ENCODE data around the gene CALCOCO2.
"Not testable (repeated sequence)": the region's sequence is repeated elsewhere in the genome, so short reads cannot be mapped to it uniquely, and the experiment has no call there.

Gene CALCOCO2, protein sequence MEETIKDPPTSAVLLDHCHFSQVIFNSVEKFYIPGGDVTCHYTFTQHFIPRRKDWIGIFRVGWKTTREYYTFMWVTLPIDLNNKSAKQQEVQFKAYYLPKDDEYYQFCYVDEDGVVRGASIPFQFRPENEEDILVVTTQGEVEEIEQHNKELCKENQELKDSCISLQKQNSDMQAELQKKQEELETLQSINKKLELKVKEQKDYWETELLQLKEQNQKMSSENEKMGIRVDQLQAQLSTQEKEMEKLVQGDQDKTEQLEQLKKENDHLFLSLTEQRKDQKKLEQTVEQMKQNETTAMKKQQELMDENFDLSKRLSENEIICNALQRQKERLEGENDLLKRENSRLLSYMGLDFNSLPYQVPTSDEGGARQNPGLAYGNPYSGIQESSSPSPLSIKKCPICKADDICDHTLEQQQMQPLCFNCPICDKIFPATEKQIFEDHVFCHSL

GRCh38 chr17:48830840-48831548, at the start of gene CALCOCO2:
TSS of gene CALCOCO2 (plus strand) at chr17:48831035. CDS start at chr17:48841708, 10,673 bp downstream.
- Histone ChIP-seq H3K4me1 (ENCODE audit: control insufficient read depth in 1 of 2, insufficient read depth in 2 of 2, low read length in 2 of 2) (peaks cover 27 to 37% of the 10 kb centered on the region in 2 donors), H3K36me3 (ENCODE audit: control insufficient read depth in 1 of 2, insufficient read depth in 2 of 2, low read length in 2 of 2) (peaks cover 0 to 3% of the 10 kb centered on the region in 2 donors), H3K9me3 (ENCODE audit: control insufficient read depth in 1 of 2, low read length in 2 of 2) (no peaks in the 10 kb centered on the region), H3K4me3 (ENCODE audit: low read depth in 1 of 2, low read length in 2 of 2) (peak within 1 kb of the TSS; percentile 80 to 86), H3K9ac (ENCODE audit: low read depth in 1 of 2, low read length in 2 of 2) (peak within 1 kb of the TSS; percentile 90 to 98), H3K27ac (ENCODE audit: low read depth, low read length) (peak within 1 kb of the TSS; percentile 97), H3K27me3 (ENCODE audit: control insufficient read depth in 1 of 2, insufficient read depth in 2 of 2, low read length in 2 of 2) (no peaks in the 10 kb centered on the region)

GRCh38 chr17:48787828-48788227, 43.0 kb upstream of the CALCOCO2 start:
- no peaks in the 10 kb centered on the region for H3K9me3 ChIP-seq (ENCODE audit: control insufficient read depth in 1 of 2, low read length in 2 of 2)
- peaks cover 0 to 4% of the 10 kb centered on the region in 2 donors for H3K36me3 ChIP-seq (ENCODE audit: control insufficient read depth in 1 of 2, insufficient read depth in 2 of 2, low read length in 2 of 2)
- H3K27ac ChIP-seq (ENCODE audit: low read depth, low read length) = no peak overlapping the region
- H3K4me3 ChIP-seq (ENCODE audit: low read depth in 1 of 2, low read length in 2 of 2) = no peak overlapping the region
- H3K4me1 ChIP-seq (ENCODE audit: control insufficient read depth in 1 of 2, insufficient read depth in 2 of 2, low read length in 2 of 2) = peaks cover 22 to 25% of the 10 kb centered on the region in 2 donors
- H3K27me3 ChIP-seq (ENCODE audit: control insufficient read depth in 1 of 2, insufficient read depth in 2 of 2, low read length in 2 of 2) = no peaks in the 10 kb centered on the region
- H3K9ac ChIP-seq (ENCODE audit: low read depth in 1 of 2, low read length in 2 of 2) = no peak overlapping the region

- Histone ChIP-seq H3K4me3 (ENCODE audit: low read depth in 1 of 2, low read length in 2 of 2) (peak overlapping the region in 1 of 2 donors; percentile 27), H3K36me3 (ENCODE audit: control insufficient read depth in 1 of 2, insufficient read depth in 2 of 2, low read length in 2 of 2) (peaks cover 0 to 3% of the 10 kb centered on the region in 2 donors), H3K9me3 (ENCODE audit: control insufficient read depth in 1 of 2, low read length in 2 of 2) (no peaks in the 10 kb centered on the region), H3K4me1 (ENCODE audit: control insufficient read depth in 1 of 2, insufficient read depth in 2 of 2, low read length in 2 of 2) (peaks cover 34 to 45% of the 10 kb centered on the region in 2 donors), H3K27me3 (ENCODE audit: control insufficient read depth in 1 of 2, insufficient read depth in 2 of 2, low read length in 2 of 2) (no peaks in the 10 kb centered on the region), H3K27ac (ENCODE audit: low read depth, low read length) (no peak overlapping the region), H3K9ac (ENCODE audit: low read depth in 1 of 2, low read length in 2 of 2) (no peak overlapping the region)
Observed at GRCh38 chr17:48790607-48791127, 40.2 kb upstream of the CALCOCO2 start.

- Histone ChIP-seq H3K4me3 (ENCODE audit: low read depth in 1 of 2, low read length in 2 of 2) (peak overlapping the region; percentile 26 to 41), H3K9ac (ENCODE audit: low read depth in 1 of 2, low read length in 2 of 2) (peak overlapping the region in 1 of 2 donors; percentile 37), H3K27ac (ENCODE audit: low read depth, low read length) (no peak overlapping the region), H3K36me3 (ENCODE audit: control insufficient read depth in 1 of 2, insufficient read depth in 2 of 2, low read length in 2 of 2) (no peaks in the 10 kb centered on the region), H3K4me1 (ENCODE audit: control insufficient read depth in 1 of 2, insufficient read depth in 2 of 2, low read length in 2 of 2) (peaks cover 40 to 52% of the 10 kb centered on the region in 2 donors), H3K27me3 (ENCODE audit: control insufficient read depth in 1 of 2, insufficient read depth in 2 of 2, low read length in 2 of 2) (no peaks in the 10 kb centered on the region), H3K9me3 (ENCODE audit: control insufficient read depth in 1 of 2, low read length in 2 of 2) (no peaks in the 10 kb centered on the region)
Observed at GRCh38 chr17:48791128-48792032, 39.5 kb upstream of the CALCOCO2 start.

DNA sequence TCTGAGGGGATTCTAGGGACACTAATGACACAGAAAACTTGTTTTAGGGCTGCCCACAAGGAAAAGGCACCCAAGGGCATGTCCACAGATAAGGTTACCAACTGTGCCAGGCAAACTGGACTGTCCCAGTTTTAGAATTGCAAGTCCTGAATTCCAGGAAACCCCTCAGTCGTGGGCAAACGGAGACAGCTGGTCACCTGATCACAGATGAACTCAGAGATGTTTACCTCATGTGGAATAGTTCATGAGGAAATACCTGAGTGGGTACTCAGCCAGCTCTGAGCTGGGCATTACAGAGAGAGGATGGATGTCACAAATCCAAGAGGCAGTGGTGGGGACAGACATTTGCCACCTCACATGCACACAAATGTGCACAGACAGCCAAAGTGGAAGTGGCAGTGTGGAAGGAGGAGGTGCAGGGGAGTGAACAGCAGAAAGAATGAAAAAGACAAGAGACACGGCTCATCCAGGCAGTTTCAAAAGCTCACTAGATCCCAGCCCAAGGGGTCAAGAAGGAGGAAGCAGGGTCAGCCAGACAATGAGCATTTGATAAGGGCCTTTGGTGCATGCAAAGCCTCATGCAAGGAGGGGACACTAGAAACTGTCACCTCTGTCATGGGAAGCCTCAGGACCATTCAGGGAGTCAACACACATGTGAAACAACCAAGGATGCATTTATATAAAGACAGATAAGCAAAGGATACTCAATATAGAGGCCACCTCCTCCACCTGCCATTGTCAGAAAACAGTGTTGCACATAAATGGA, 38.6 kb upstream of the CALCOCO2 start:
- peak overlapping the region in 1 of 2 donors; percentile 41 for H3K4me3 ChIP-seq (ENCODE audit: low read depth in 1 of 2, low read length in 2 of 2)
- no peak overlapping the region for H3K27ac ChIP-seq (ENCODE audit: low read depth, low read length)
- no peaks in the 10 kb centered on the region for H3K36me3 ChIP-seq (ENCODE audit: control insufficient read depth in 1 of 2, insufficient read depth in 2 of 2, low read length in 2 of 2)
- H3K4me1 ChIP-seq (ENCODE audit: control insufficient read depth in 1 of 2, insufficient read depth in 2 of 2, low read length in 2 of 2) = peaks cover 48 to 60% of the 10 kb centered on the region in 2 donors
- H3K27me3 ChIP-seq (ENCODE audit: control insufficient read depth in 1 of 2, insufficient read depth in 2 of 2, low read length in 2 of 2) = no peaks in the 10 kb centered on the region
- H3K9ac ChIP-seq (ENCODE audit: low read depth in 1 of 2, low read length in 2 of 2) = no peak overlapping the region
- H3K9me3 ChIP-seq (ENCODE audit: control insufficient read depth in 1 of 2, low read length in 2 of 2) = no peaks in the 10 kb centered on the region

DNA sequence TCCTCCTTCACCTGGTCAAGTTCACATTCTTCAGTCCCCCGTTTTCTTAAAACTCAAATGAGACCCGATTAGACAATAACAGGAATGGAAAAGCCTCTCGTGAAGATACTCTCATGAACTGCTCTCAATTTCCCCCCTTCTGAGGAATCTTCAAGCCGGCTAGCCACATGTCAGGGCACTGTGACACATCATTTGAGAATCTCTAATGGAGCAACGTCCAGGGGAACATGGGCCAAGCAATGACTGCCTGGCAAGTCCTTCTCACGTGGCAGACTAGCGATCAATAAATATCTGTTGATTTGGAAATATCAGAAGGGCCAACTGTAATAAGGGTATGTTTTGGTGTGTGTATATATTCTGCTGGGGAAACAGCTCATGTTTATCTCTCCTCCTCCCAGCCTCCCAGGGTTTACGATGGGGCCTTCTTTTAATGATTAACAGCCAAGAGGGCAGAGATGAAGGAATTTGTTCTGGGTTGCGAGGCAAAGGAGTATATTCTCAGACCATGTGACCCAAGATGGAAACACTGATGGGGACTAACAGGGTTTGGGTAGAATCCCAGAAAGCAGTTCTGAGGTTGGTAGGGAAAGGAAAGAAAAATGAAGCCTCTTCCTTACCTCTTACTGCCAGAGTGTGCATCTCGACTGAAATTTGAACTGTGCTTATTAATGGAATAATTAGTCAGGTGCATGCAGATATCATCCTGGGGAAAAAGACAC, 35.2 kb upstream of the CALCOCO2 start:
- no peaks in the 10 kb centered on the region for H3K36me3 ChIP-seq (ENCODE audit: control insufficient read depth in 1 of 2, insufficient read depth in 2 of 2, low read length in 2 of 2)
- no peak overlapping the region for H3K9ac ChIP-seq (ENCODE audit: low read depth in 1 of 2, low read length in 2 of 2)

DNA sequence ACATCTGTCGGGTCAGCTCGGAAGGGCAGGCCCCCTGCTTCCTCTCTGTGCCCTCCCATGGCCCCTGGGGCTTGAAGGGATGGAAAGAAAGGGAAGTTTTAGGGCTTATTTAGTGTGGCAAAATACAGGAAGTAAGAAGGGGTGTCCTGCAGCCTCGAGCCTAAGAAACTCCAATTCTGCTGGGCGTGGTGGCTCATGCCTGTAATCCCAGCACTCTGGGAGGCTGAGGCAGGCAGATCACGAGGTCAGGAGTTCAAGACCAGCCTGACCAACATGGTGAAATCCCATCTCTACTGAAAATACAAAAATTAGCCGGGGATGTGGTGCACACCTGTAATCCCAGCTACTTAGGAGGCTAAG, 34.7 kb upstream of the CALCOCO2 start:
- H3K27ac ChIP-seq (ENCODE audit: low read depth, low read length) = peak overlapping the region; percentile 52
- peaks cover 62 to 71% of the 10 kb centered on the region in 2 donors for H3K4me1 ChIP-seq (ENCODE audit: control insufficient read depth in 1 of 2, insufficient read depth in 2 of 2, low read length in 2 of 2)
- peak overlapping the region in 1 of 2 donors; percentile 6 for H3K4me3 ChIP-seq (ENCODE audit: low read depth in 1 of 2, low read length in 2 of 2)
- H3K36me3 ChIP-seq (ENCODE audit: control insufficient read depth in 1 of 2, insufficient read depth in 2 of 2, low read length in 2 of 2); H3K9me3 ChIP-seq (ENCODE audit: control insufficient read depth in 1 of 2, low read length in 2 of 2); H3K9ac ChIP-seq (ENCODE audit: low read depth in 1 of 2, low read length in 2 of 2); H3K27me3 ChIP-seq (ENCODE audit: control insufficient read depth in 1 of 2, insufficient read depth in 2 of 2, low read length in 2 of 2): not testable (repeated sequence)

More for the DNA sequence above, 35.2 kb upstream of the CALCOCO2 start:
- Histone ChIP-seq H3K9me3 (ENCODE audit: control insufficient read depth in 1 of 2, low read length in 2 of 2) (no peaks in the 10 kb centered on the region), H3K4me3 (ENCODE audit: low read depth in 1 of 2, low read length in 2 of 2) (peak overlapping the region in 1 of 2 donors; percentile 6), H3K27ac (ENCODE audit: low read depth, low read length) (peak overlapping the region; percentile 52), H3K27me3 (ENCODE audit: control insufficient read depth in 1 of 2, insufficient read depth in 2 of 2, low read length in 2 of 2) (no peaks in the 10 kb centered on the region), H3K4me1 (ENCODE audit: control insufficient read depth in 1 of 2, insufficient read depth in 2 of 2, low read length in 2 of 2) (peaks cover 61 to 71% of the 10 kb centered on the region in 2 donors)

DNA sequence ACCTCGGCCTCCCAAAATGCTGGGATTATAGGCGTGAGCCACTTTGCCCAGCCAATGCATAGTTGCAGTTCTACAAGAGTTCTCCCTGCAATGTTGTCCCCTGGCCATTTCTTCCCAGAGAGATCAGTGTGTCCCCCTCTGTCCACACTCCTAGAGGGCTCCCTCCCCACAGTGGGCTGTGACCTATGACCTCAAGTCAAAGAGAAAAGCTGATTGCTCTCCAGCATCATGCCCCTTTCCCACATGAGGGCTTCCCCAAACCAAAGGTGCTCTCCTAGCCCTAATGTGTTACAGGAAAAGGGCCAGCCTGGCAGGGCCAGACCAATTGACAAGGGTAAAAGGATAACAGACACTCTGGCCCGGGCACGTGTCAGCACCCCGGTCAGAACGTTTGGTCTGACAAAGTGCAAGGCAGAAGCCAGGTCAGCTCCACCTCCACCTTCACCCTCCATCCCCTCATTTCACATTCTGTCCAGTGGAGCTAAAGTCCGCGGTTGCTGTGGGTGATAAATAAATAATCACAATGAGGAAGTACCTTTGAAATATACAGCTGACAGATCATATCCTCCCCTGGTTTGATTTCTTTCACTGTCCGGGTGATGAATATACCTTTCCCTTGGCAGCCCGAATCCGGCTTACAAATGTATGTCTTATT, 31.6 kb upstream of the CALCOCO2 start:
- H3K27me3 ChIP-seq (ENCODE audit: control insufficient read depth in 1 of 2, insufficient read depth in 2 of 2, low read length in 2 of 2) = no peaks in the 10 kb centered on the region
- H3K27ac ChIP-seq (ENCODE audit: low read depth, low read length) = peak overlapping the region; percentile 53
- H3K4me1 ChIP-seq (ENCODE audit: control insufficient read depth in 1 of 2, insufficient read depth in 2 of 2, low read length in 2 of 2) = peaks cover 68 to 72% of the 10 kb centered on the region in 2 donors

More for the DNA sequence above, 31.6 kb upstream of the CALCOCO2 start:
- Histone ChIP-seq H3K36me3 (ENCODE audit: control insufficient read depth in 1 of 2, insufficient read depth in 2 of 2, low read length in 2 of 2) (no peaks in the 10 kb centered on the region), H3K9ac (ENCODE audit: low read depth in 1 of 2, low read length in 2 of 2) (peak overlapping the region; percentile 56 to 60), H3K9me3 (ENCODE audit: control insufficient read depth in 1 of 2, low read length in 2 of 2) (no peaks in the 10 kb centered on the region), H3K4me3 (ENCODE audit: low read depth in 1 of 2, low read length in 2 of 2) (peak overlapping the region in 1 of 2 donors; percentile 42)
